ENCODE data around the gene SNW1.
"Not testable (repeated sequence)": the region's sequence is repeated elsewhere in the genome, so short reads cannot be mapped to it uniquely, and the experiment has no call there.

DNA sequence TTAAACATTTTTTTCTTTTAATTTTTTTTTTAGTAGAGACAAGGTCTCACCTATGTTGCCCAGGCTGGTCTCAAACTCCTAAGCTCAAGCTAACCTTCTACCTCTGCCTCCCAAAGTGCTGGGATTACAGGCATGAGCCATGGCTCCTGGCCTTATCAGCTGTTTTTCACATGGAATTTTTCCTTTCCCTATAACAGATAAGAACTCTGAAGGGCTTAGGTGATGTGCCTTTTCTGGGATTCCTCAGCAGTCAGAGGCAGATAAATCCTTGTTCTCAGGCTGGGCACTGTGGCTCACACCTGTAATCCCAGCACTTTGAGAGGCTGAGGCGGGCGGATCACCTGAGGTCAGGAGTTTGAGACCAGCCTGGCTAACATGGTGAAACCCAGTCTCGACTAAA is 32.3 kb upstream of the SNW1 start:
- TF ChIP-seq, protein P1, sequence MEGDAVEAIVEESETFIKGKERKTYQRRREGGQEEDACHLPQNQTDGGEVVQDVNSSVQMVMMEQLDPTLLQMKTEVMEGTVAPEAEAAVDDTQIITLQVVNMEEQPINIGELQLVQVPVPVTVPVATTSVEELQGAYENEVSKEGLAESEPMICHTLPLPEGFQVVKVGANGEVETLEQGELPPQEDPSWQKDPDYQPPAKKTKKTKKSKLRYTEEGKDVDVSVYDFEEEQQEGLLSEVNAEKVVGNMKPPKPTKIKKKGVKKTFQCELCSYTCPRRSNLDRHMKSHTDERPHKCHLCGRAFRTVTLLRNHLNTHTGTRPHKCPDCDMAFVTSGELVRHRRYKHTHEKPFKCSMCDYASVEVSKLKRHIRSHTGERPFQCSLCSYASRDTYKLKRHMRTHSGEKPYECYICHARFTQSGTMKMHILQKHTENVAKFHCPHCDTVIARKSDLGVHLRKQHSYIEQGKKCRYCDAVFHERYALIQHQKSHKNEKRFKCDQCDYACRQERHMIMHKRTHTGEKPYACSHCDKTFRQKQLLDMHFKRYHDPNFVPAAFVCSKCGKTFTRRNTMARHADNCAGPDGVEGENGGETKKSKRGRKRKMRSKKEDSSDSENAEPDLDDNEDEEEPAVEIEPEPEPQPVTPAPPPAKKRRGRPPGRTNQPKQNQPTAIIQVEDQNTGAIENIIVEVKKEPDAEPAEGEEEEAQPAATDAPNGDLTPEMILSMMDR (IDR thresholded peaks at IDR 0.05) = not testable (repeated sequence)
- TF ChIP-seq POLR2A (IDR thresholded peaks at IDR 0.05) = not testable (repeated sequence)

All from lower leg skin (tissue), 3 donors.